Neural progenitor cell (in vitro differentiated cells): ENCODE measurements around the gene CACNA1B.

ENCODE experiments used
- CTCF ChIP-seq: fragments of 200-600 bp; sonication (generic); IDR thresholded peaks from 2 replicates; pipeline ENCODE4 v1.5.1; 2017; ENCODE audit warnings: antibody characterized with exemption, mild to moderate bottlenecking
- EZH2 ChIP-seq: fragments of 200-600 bp; sonication (generic); IDR thresholded peaks from 2 replicates; pipeline ENCODE4 v1.6.1; 2017; ENCODE audit warnings: antibody characterized with exemption, mild to moderate bottlenecking, moderate library complexity
- EZH2phosphoT487 ChIP-seq: fragments of 200-600 bp; sonication (generic); IDR thresholded peaks from 2 replicates; pipeline ENCODE4 v1.6.1; 2017; ENCODE audit warnings: antibody characterized with exemption

- TF ChIP-seq EZH2 (no peak), CTCF (no peak), EZH2phosphoT487 (no peak)
These were observed 156.4 kb downstream of the CACNA1B start for GRCh38 chr9:138033950-138034349.
